Activated CD4-positive, alpha-beta memory T cell treated with anti-CD3 and anti-CD28 coated beads, Interleukin-2, amount 10 ng/mL, durations not matched to agents 7 days and 5 days (primary cell): Measurements from ENCODE around the gene TESK2. TPM values are rescaled to one million over a fixed set of nuclear protein-coding genes. Genes with fewer than 3 reads are reported as not detected.
"Not testable (repeated sequence)": the region's sequence is repeated elsewhere in the genome, so short reads cannot be mapped to it uniquely, and the experiment has no call there.

ENCODE experiments used
- CTCF ChIA-PET: fragments of 350-600 bp; sonication (Branson Sonifier 250); formaldehyde crosslinking; loops from one replicate; lab custom pipeline; 2021; ENCODE audit warnings: antibody characterized with exemption, inconsistent platforms; lab: Charles Lee
- POLR2A ChIA-PET: fragments of 350-600 bp; sonication (Branson Sonifier 250); formaldehyde crosslinking; loops from one replicate; lab custom pipeline; 2021; ENCODE audit warnings: antibody characterized with exemption; lab: Charles Lee
- DNase-seq: peaks from one replicate; pipeline ENCODE4 v3.0.0-alpha.2; 2020
- H3K27ac Mint-ChIP-seq: one replicate; pipeline ENCODE4 v1.8.0; 2021; ENCODE audit warnings: mild to moderate bottlenecking, mixed read lengths
- H3K27me3 Mint-ChIP-seq: one replicate; pipeline ENCODE4 v1.8.0; 2021; ENCODE audit warnings: mixed read lengths
- H3K36me3 Mint-ChIP-seq: one replicate; pipeline ENCODE4 v1.8.0; 2021; ENCODE audit warnings: low read depth, mixed read lengths
- H3K4me1 Mint-ChIP-seq: one replicate; pipeline ENCODE4 v1.8.0; 2021; ENCODE audit warnings: mixed read lengths
- H3K4me3 Mint-ChIP-seq: one replicate; pipeline ENCODE4 v1.8.0; 2021; ENCODE audit warnings: mild to moderate bottlenecking, mixed read lengths
- H3K9me3 Mint-ChIP-seq: one replicate; pipeline ENCODE4 v1.8.0; 2021; ENCODE audit warnings: mixed read lengths
- total RNA-seq, 2 experiments: library from RNA; stranded (reverse); gene quantifications; one replicate each; pipeline ENCODE4 v1.2.3, GENCODE V29; 2021

TESK2 gene
- total RNA-seq, 2 experiments from 2014 or later = 3.7 to 4.3 TPM

DNA sequence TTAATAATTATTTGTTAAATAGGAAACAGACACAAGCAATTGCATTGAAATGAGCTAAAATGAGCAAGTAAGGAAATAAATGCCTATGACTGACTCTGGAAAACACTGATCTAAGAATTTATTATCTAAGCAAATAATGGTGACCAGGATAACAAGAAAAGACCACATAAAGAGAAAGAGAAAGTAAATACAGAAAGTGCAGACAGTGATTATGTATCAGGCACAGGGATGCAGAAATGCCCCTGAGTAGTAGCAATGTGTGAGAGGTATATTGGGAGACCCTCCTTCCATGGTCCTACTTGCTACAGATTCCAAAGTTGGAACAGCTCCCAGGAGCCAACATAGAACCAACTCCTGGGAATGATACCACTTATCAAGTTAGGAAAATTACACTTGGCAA is 117.4 kb downstream of the TESK2 start:
- POLR2A ChIA-PET = no interaction called here
- no peak for DNase-seq
- Mint-ChIP-seq H3K9me3 (no peaks in the 10 kb centered on the region), H3K27me3 (no peaks in the 10 kb centered on the region), H3K27ac (no peak overlapping the region), H3K36me3 (no peaks in the 10 kb centered on the region), H3K4me1 (peaks cover 8% of the 10 kb centered on the region), H3K4me3 (no peak overlapping the region)
- CTCF ChIA-PET = interaction anchor here (1.0 to 1.4 kb wide), 3 partner anchors 14 to 33 kb away, joined by 3 to 5 read pairs (median 3); partner anchors contain the start of gene MUTYH

DNA sequence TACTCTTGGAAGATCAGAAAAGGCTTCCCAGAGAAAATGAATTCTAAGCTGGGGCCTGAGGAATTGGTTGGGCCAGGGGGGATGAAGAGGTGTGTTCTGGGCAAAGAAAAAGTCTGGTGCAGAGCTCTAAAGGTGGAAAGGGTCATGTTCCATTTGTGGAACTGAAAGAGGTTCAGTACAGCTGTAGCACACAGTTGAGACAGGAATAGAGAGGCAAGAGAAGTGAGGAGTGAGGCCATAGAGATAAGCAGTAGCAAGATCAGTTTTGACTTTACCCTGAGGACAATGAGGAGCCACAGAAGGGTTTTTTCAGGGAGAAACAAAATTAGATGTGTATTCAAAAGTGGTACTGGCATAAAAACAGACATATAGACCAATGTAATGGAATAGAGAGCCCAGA is 120.4 kb downstream of the TESK2 start:
- no peak overlapping the region for H3K27ac Mint-ChIP-seq
- ChIA-PET CTCF (no interaction called here), POLR2A (no interaction called here)
- H3K27me3 Mint-ChIP-seq = no peaks in the 10 kb centered on the region
- no peak for DNase-seq
- no peaks in the 10 kb centered on the region for H3K9me3 Mint-ChIP-seq
- H3K36me3 Mint-ChIP-seq = no peaks in the 10 kb centered on the region
- H3K4me3 Mint-ChIP-seq = no peak overlapping the region
- H3K4me1 Mint-ChIP-seq = peaks cover 8% of the 10 kb centered on the region

DNA sequence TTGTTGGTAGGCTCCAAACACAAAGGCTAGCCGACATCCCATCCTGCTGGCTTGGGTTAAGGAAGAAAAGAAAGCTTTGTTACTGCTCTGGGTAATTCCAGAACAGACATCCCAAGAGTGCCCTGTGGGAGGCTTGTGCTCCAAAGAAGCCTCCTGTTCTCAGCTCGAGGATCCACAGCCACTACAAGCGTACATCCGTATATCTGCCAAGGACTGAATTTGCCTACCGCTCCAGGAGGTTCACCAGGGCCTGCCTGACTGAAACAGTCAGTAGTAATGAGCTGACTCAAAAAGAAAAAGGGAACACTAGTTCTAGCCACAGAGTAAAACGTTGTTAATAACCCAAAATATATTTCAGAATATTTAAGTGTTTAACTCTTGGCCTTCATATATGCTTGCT is 125.9 kb downstream of the TESK2 start:
- ChIA-PET POLR2A (interaction anchor here (1.2 kb wide), 1 partner anchor 25 kb away, joined by 3 read pairs; the partner anchor contains the start of gene TOE1), CTCF (interaction anchor here (0.6 to 12.1 kb wide), 3 partner anchors 63 to 428 kb away, joined by 3 to 140 read pairs (median 3); partner anchors contain the start of gene TESK2)
- no peak overlapping the region for H3K27ac Mint-ChIP-seq
- no peaks in the 10 kb centered on the region for H3K27me3 Mint-ChIP-seq
- no peak for DNase-seq
- no peaks in the 10 kb centered on the region for H3K9me3 Mint-ChIP-seq
- H3K4me3 Mint-ChIP-seq = no peak overlapping the region
- peaks cover 3% of the 10 kb centered on the region for H3K4me1 Mint-ChIP-seq
- no peaks in the 10 kb centered on the region for H3K36me3 Mint-ChIP-seq

DNA sequence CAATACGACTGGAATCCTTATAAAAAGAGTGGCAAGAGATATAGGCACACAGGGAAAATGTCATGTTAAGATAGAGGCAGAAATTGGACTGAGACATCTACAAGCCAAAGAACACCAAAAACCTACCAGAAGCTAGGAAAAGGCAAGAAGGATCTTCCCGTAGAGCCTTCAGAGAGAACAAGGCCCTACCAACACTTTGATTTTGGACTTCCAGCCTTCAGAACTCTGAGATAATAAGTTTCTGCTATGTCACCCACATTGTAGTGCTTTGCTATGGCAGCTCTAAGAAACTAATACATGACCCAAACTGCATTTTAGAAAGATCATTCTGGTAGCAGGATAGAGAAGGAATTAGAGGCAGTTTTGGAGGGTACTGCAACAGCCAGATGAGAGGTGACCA is 126.7 kb downstream of the TESK2 start:
- H3K4me1 Mint-ChIP-seq = peaks cover 6% of the 10 kb centered on the region
- CTCF ChIA-PET = interaction anchor here (12.1 kb wide), 1 partner anchor 128 kb away, joined by 140 read pairs; the partner anchor contains the start of gene TESK2
- POLR2A ChIA-PET = interaction anchor here (0.9 to 1.0 kb wide), 2 partner anchors 25 to 125 kb away, joined by 3 read pairs; partner anchors contain the start of genes MUTYH and TOE1

DNA sequence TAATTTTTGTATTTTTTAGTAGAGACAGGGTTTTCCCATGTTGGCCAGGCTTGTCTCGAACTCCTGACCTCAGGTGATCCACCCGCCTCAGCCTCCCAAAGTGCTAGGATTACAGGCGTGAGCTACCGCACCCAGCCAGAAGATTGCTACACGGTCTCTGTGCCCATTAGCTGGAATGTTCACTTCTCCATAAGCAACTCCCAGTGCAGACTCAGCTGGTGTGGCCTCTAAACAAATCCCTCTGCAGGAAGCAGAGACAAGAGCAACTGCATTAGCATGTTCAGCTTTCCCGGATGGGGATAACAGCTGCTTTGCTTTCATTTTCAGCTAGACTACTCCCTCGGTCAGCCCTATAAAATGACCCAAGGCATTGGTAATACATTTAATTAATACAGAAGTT is 130.0 kb downstream of the TESK2 start:
- H3K27me3 Mint-ChIP-seq, H3K4me1 Mint-ChIP-seq, DNase-seq, H3K27ac Mint-ChIP-seq, H3K4me3 Mint-ChIP-seq, H3K9me3 Mint-ChIP-seq, H3K36me3 Mint-ChIP-seq: not testable (repeated sequence)
- ChIA-PET CTCF (interaction anchor here (1.0 to 12.1 kb wide), 4 partner anchors 9 to 209 kb away, joined by 3 to 140 read pairs (median 4); partner anchors contain the start of genes MMACHC and TESK2), POLR2A (interaction anchor here (0.7 to 3.0 kb wide), 5 partner anchors 21 to 327 kb away, joined by 3 to 12 read pairs (median 3); partner anchors contain the start of genes CCDC163, MMACHC, MUTYH and TMEM69)

More for the DNA sequence above, 126.7 kb downstream of the TESK2 start:
- Mint-ChIP-seq H3K4me3 (no peak overlapping the region), H3K27me3 (no peaks in the 10 kb centered on the region), H3K36me3 (no peaks in the 10 kb centered on the region), H3K27ac (no peak overlapping the region), H3K9me3 (no peaks in the 10 kb centered on the region)
- no peak for DNase-seq

DNA sequence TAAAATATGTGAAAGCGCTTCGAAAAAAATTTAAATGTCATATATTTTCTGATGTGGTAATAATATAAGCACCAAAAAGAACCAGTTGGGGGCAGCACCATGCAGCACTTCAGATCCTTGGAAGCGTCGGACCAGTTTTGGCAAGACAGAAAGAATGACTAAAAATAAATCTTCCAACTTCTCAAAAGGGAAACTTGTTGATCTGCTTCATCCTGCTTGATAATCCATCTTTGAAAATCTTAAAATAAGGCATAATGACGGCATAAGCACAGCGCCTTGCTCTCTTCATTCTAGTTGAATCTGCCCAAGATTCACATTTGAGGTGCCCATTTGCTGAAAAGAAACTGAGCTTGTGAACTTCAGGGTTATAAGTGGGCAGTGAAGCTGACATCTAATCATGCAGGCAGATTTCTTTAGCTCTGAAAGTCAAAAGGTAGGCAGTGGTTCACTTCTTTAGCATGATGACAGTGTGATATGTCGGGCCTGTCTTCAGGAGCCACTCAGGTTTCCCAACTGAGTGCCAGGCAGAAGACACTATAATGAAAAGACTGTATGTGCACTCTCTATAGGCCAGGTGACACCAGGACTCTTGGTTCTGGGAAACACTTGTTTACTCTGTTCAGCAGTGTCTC is 131.0 kb downstream of the TESK2 start:
- POLR2A ChIA-PET = interaction anchor here (0.7 to 3.0 kb wide), 5 partner anchors 20 to 328 kb away, joined by 3 to 12 read pairs (median 3); partner anchors contain the start of genes CCDC163, MMACHC, MUTYH and TMEM69
- H3K4me1 Mint-ChIP-seq = peaks cover 6% of the 10 kb centered on the region
- CTCF ChIA-PET = interaction anchor here (0.7 to 12.1 kb wide), 12 partner anchors 8 to 223 kb away, joined by 3 to 140 read pairs (median 4); partner anchors contain the start of genes MMACHC, MUTYH, NASP and TESK2
- DNase-seq = peak; percentile 58
- H3K27ac Mint-ChIP-seq = no peak overlapping the region
- H3K36me3 Mint-ChIP-seq = no peaks in the 10 kb centered on the region
- H3K4me3 Mint-ChIP-seq = no peak overlapping the region
- H3K27me3 Mint-ChIP-seq = no peaks in the 10 kb centered on the region
- H3K9me3 Mint-ChIP-seq = no peaks in the 10 kb centered on the region

DNA sequence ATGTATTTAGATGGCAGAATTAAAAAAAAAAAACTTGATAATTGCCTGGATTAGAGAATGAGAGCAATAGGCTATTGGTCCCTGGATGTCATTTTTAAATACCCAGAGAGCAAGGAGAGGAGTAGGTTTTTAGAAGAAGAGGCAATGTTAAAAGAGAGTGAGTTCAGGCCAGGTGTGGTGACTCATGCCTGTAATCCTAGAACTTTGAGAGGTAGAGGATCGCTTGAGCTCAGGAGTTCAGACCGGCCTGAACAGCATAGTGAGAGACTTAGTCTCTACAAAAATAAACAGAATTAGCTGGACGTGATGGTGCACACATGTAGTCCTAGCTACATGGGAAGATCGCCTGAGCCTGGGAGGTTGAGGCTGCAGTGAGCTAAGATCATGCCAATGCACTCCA is 134.8 kb downstream of the TESK2 start:
- no peak overlapping the region for H3K4me3 Mint-ChIP-seq
- H3K36me3 Mint-ChIP-seq = no peaks in the 10 kb centered on the region
- H3K9me3 Mint-ChIP-seq = no peaks in the 10 kb centered on the region
- ChIA-PET POLR2A (interaction anchor here (0.8 to 1.8 kb wide), 2 partner anchors 11 to 12 kb away, joined by 4 to 5 read pairs; no protein-coding TSS in a partner anchor), CTCF (interaction anchor here (0.6 to 12.1 kb wide), 4 partner anchors 12 to 282 kb away, joined by 3 to 140 read pairs (median 3); partner anchors contain the start of gene TESK2)
- no peak for DNase-seq
- H3K27ac Mint-ChIP-seq = no peak overlapping the region
- peaks cover 8% of the 10 kb centered on the region for H3K4me1 Mint-ChIP-seq
- no peaks in the 10 kb centered on the region for H3K27me3 Mint-ChIP-seq

DNA sequence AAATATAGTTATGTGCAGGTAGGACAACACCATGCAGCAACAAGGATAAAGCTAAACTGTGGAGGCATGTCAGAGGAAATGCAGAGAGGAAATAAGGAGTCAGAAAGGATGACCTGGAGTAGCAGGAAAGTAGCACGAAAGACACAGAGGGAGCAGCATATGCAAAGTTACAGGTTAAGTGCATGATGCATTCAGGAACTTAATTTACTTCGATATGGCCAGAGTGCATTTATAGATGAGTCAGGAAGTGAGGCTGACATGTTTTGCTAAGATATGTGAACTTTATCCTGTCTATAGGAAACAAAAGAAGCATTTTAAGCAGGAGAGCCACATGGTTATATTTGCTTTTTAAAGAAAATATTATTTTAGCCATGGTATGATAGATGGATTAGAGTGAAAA is 135.3 kb downstream of the TESK2 start:
- ChIA-PET CTCF (interaction anchor here (0.6 to 12.1 kb wide), 2 partner anchors 137 to 283 kb away, joined by 3 to 140 read pairs; partner anchors contain the start of gene TESK2), POLR2A (interaction anchor here (0.8 to 1.8 kb wide), 3 partner anchors 10 to 16 kb away, joined by 4 to 5 read pairs (median 5); partner anchors contain the start of genes MUTYH and TOE1)
- Mint-ChIP-seq H3K36me3 (no peaks in the 10 kb centered on the region), H3K27me3 (no peaks in the 10 kb centered on the region), H3K27ac (no peak overlapping the region), H3K4me1 (peaks cover 12% of the 10 kb centered on the region), H3K9me3 (no peaks in the 10 kb centered on the region), H3K4me3 (no peak overlapping the region)
- DNase-seq = no peak

DNA sequence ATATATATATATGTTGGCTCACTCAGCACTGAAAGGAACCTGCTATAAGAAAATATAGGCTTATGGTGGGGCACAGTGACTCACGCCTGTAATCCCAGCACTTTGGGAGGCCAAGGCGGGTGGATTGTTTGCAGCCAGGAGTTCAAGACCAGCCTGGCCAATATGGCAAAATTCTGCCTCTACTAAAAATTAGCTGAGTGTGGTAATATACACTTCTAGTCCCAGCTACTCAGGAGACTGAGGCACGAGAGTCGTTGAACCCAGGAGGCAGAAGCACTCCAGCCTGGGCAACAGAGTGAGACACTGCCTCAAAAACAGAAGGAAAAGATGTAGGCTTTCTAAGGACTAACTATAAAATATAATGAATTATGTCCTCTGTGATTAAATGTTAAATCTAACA is 136.1 kb downstream of the TESK2 start:
- Mint-ChIP-seq H3K36me3 (no peaks in the 10 kb centered on the region), H3K4me1 (peaks cover 11% of the 10 kb centered on the region), H3K9me3 (no peaks in the 10 kb centered on the region), H3K27me3 (no peaks in the 10 kb centered on the region), H3K27ac (no peak overlapping the region), H3K4me3 (no peak overlapping the region)
- DNase-seq = no peak
- POLR2A ChIA-PET = interaction anchor here (1.0 to 1.8 kb wide), 2 partner anchors 11 to 15 kb away, joined by 5 read pairs; partner anchors contain the start of genes MUTYH and TOE1
- CTCF ChIA-PET = interaction anchor here (12.1 kb wide), 1 partner anchor 138 kb away, joined by 140 read pairs; the partner anchor contains the start of gene TESK2

DNA sequence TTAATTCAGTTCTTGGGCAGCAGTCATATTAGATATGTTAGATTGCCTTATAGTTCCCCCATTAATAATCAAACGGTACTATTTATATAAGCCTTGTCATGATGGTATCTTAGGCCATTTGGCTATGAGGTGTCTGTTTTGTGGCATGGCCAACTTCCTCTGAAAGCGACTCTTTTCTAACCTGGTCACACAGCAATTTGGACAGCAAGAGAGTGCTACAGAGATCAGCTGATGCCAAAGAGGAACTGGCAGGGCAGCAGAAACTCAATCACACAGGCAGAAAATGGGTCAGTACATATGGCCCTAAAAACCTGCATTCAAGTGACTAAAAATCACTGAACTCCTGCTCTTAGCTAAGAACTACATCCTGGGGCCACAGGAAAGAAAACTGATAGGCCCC is 137.3 kb downstream of the TESK2 start:
- Mint-ChIP-seq H3K27ac (no peak overlapping the region), H3K4me3 (no peak overlapping the region), H3K27me3 (no peaks in the 10 kb centered on the region), H3K4me1 (peaks cover 12% of the 10 kb centered on the region), H3K9me3 (no peaks in the 10 kb centered on the region), H3K36me3 (no peaks in the 10 kb centered on the region)
- ChIA-PET CTCF (no interaction called here), POLR2A (no interaction called here)
- no peak for DNase-seq

DNA sequence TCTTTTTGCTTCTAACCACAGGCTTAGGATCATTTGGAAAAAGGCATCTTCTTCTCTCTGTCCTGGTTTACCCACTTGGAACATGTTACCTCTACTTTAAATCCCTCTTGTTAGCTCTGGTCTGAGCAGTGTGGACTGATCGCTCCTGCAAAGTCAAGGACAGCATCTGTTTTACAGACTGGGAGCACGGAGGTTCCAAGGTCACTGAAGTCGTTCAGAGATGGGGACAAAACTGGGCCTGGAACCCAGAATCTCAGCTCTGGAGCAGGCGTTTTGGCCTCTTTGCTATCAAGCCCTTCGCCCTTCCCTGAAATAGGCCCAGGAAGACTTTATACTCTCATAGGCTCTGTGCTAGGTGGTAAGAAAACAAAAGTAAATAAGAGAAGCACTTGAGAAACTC is 139.5 kb downstream of the TESK2 start:
- H3K4me3 Mint-ChIP-seq = no peak overlapping the region
- ChIA-PET POLR2A (interaction anchor here (6.4 kb wide), 1 partner anchor 11 kb away, joined by 58 read pairs; the partner anchor contains the start of genes MUTYH and TOE1), CTCF (interaction anchor here (0.6 to 0.9 kb wide), 2 partner anchors 9 to 166 kb away, joined by 3 read pairs; no protein-coding TSS in a partner anchor)
- no peak for DNase-seq
- peaks cover 2% of the 10 kb centered on the region for H3K36me3 Mint-ChIP-seq
- H3K27me3 Mint-ChIP-seq = no peaks in the 10 kb centered on the region
- no peaks in the 10 kb centered on the region for H3K9me3 Mint-ChIP-seq
- H3K4me1 Mint-ChIP-seq = peaks cover 12% of the 10 kb centered on the region
- H3K27ac Mint-ChIP-seq = no peak overlapping the region

DNA sequence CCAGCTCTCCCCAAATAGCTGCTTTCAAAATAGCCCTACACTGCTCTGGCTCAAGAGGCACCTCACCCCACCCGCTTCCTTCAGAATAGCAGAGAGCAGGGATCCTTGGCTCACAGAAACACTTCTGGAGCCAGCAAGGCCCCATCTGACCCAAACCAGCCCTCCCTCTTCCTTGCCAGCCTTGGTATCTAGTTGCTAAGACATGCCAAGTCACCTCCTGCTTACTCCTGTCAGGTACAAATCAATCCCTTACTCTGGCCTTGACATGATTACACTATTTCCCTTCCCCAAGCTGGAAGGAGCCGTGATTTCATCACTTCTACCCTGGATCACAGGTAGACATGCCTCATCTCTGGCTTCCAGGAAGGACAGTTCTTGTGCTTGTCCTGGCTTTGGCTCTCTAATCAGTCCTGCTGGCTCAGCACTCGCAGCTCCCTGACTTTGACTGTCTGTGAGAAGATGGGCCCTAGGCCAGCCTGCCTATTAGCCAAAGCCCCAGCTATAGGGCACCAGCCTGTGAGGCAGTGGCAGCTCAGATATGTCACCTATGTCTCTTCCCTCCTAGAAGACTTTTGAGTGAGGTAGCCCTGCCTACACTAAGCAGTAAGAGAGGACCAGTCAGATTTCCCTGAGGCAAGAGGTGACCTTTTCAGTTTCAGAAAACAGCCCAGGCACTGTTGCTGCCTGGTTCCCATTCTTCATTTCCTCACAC is 141.8 kb downstream of the TESK2 start:
- DNase-seq = no peak
- ChIA-PET POLR2A (interaction anchor here (0.8 to 6.4 kb wide), 7 partner anchors 9 to 530 kb away, joined by 3 to 58 read pairs (median 3); partner anchors contain the start of genes HECTD3, MUTYH, PRDX1 and TOE1), CTCF (interaction anchor here (4.6 kb wide), 1 partner anchor 143 kb away, joined by 23 read pairs; the partner anchor contains the start of gene TESK2)
- no peaks in the 10 kb centered on the region for H3K9me3 Mint-ChIP-seq
- H3K36me3 Mint-ChIP-seq = peaks cover 18% of the 10 kb centered on the region
- no peaks in the 10 kb centered on the region for H3K27me3 Mint-ChIP-seq
- H3K27ac Mint-ChIP-seq = peak overlapping the region; percentile 32
- no peak overlapping the region for H3K4me3 Mint-ChIP-seq
- H3K4me1 Mint-ChIP-seq = peaks cover 12% of the 10 kb centered on the region
